Measurements from ENCODE around the gene DVL2. TPM values are rescaled to one million over a fixed set of nuclear protein-coding genes. Genes with fewer than 3 reads are reported as not detected.

Gene DVL2
- total RNA-seq, result 54.4 and 63.1 TPM in 2 replicates

GRCh38 chr17:7234083-7234951 is at the start of gene DVL2:
DVL2 (minus strand) TSS chr17:7234517; CDS start chr17:7234262, 255 bp downstream.

GRCh38 chr17:7281074-7281952 is 47.0 kb upstream of the DVL2 start, which contains the start of gene SLC2A4:
SLC2A4 (plus strand) TSS chr17:7281718; CDS start chr17:7281935, 217 bp downstream.

GRCh38 chr17:7262192-7262934 is 28.0 kb upstream of the DVL2 start, which contains the start of gene CLDN7:
CLDN7 (minus strand) TSS chr17:7262478; CDS start chr17:7262043, 435 bp downstream.

DNA sequence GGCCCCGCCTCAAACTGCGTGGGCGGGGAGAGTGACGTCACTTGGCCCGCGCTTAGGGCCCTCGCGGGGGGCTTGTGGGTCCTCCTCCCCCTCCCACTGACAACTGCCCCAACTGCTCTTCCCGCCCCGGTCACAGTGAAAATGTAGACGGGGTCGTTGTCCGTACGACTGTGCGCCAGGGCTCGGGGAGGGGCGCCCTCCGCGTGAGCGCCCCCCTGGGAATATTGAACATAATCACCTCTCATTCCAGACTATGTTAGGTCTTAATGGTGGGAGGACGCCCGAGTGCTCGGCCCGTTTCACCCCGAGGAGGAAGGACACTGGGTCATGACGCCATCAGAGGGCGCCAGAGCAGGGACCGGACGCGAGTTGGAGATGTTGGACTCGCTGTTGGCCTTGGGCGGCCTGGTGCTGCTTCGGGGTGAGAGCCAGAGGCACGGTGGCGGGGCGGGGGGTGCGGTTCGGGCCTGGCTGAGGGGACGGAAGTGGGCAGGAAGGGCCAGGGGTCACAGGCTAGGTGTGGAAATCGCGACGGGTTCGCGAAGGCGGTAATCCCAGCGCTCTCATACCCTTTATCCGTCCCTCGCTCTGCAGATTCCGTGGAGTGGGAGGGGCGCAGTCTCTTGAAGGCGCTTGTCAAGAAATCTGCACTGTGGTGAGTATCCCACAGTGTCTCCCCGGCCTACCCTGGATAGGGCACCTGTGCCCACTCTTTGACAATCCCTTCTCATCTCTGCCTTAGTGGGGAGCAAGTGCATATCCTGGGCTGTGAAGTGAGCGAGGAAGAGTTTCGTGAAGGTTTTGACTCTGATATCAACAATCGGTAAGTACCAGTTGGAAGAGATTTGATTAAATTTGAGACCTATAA is 18.1 kb upstream of the DVL2 start, which contains the start of gene ELP5:
TSS of gene ELP5 (plus strand) at position 40 of the 868 bp plus-strand sequence. CDS start at position 376, 336 bp downstream.

DNA sequence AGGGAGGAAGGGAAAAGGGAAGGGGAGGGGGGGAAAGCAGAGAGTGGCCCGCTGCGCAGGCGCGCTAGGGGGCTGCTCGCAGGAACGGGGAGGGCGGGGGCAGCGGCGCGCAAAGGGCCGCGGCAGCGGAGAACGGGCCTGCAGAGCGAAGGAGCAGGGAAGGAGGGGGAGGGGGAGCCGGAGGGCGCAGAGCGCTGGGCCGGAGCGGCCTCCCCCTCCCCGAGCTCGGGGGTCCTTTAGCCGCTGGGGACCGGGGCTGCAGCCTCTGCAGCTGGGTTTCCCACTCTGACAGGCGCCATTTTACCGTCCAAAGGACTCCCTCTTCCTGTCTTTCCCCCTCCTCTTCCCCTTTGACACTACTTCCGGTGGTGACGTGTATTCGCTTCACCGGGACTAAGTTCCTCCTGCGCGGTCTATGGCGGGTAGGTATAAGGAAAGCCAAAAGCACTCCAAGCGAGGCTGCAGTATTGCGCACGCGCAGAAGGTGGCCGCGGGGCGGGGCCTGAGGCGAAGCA is 17.4 kb upstream of the DVL2 start, which contains the start of gene CTDNEP1:
TSS of gene CTDNEP1 (minus strand) at position 74 of the 515 bp plus-strand sequence. CDS start 438 bp downstream, outside the sequence.

DNA sequence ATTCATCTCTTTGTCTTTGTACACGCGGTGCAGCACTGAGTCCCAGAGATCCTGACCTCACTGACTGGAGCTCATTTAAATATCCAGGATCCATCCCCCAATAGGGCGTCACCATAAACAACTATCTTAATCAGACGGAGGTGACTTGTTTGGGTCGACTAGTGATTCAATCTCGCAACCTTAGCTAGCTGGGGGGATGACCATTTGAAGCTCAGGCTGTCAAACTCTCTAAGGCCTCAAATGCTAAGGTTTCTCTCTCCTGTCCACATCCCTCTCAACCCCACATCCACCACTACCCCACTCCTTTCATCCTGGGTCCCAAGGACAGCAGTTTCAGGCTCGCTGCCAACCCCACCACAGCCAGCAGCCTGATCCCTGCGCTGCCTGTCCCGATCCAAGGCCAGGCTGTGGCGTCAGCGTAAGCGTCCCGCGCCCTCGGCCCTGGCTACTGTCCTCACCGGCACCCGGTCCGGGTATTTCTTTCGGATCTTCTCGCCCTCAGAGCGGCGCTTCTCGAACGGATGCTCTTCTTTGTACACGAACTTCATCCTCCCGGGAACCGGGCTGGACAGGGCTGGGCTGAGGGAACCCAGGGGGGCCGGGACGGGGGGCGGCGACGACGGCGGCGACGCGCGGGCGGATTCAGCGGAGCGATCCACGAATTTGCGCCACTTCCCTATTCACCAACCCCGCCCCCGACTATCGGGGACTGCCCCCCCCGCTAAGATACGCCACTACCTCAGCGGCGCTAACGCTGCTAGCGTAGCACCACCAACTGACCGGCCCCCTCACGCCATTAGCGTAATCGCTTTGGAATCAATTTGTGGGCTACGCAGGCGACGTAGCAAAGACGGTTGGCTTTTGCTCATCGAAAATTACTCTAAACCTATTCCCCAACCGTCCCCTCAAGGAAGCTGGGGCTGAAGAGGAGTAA is 7.7 kb upstream of the DVL2 start, which contains the start of gene GABARAP:
TSS of gene GABARAP (minus strand) at position 667 of the 934 bp plus-strand sequence. CDS start at position 548, 119 bp downstream.

GRCh38 chr17:7239091-7240027 is 5.0 kb upstream of the DVL2 start, which contains the start of gene PHF23:
PHF23 (minus strand) TSS chr17:7239457; CDS start chr17:7239279, 178 bp downstream.

DNA sequence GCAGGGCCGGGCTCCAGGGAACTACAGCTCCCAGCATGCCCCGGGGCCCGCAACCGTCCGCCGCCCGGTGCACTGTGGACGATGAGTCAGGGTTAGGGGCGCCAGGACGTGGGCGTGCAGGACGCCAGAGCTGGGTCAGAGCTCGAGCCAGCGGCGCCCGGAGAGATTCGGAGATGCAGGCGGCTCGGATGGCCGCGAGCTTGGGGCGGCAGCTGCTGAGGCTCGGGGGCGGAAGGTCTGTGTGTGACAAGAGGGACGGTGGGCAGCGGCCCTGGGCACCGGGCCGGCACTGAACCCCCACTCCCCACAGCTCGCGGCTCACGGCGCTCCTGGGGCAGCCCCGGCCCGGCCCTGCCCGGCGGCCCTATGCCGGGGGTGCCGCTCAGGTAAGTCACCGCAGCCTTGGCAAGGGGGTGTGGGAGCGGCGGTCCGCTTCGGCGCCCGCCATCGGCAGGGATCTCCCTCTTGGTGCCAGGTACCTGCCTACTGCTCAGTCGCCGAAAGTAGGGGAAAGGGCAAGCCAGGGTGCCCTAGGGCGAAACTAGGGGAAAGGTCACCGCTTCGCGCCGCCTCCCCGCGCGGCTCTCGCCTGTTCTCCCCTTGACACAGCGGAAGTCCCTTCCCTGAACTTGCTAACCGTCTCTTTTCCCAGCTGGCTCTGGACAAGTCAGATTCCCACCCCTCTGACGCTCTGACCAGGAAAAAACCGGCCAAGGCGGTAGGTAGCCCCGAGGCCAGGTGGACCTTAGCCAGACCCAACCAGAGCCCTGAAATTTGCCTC is 14.3 kb downstream of the DVL2 start, which contains the start of the genes ACADVL and DLG4:
TSS of gene ACADVL (plus strand) at position 127 of the 781 bp plus-strand sequence. CDS start at position 174, 47 bp downstream.
TSS of gene DLG4 (minus strand) at position 25 of the 781 bp plus-strand sequence.

DNA sequence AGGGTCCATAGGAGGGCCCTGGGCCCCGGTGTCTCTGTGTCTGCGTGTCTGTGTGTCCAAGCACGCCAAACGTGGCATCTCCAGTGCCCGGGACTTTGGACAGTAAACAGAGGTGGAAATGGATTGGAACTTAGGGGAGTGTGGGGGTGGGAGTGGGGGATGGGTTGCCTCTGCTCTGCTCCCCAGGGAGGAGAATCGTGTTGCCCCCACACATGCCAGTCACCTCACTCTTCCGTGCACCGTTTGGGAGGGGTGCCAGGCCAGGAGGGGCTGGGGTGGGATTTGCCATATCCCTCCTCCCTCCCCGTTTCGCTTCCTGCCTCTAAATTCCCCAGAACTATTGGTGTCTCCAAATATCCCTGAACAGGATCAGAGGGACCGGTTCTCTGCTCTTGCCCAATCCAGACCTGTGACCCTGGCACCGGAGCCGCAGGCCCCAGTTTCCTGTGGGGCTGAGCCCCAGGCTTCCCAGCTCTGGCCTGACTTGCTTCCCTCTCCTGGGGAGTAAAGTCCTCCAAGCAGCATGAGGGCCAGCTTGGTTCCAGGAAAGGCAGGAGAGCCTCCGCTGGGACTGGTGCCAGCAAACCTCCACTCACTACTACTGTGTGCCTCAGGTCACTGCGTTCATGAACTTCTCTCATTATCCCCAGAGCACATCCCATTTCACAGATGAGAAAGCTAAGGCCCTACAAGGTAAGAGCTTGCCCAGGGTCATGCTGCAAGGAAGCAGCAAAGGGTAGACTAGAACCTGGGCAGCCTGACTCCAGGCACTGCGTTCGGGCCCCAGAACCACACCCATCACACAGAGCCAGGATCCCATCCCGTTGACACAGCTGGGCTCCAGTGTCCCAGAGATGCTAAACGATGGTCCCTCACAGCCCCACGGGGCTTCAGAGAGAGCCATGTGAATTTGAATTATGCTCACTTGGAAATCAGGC is 54.7 kb downstream of the DVL2 start, which contains the start of gene ASGR1:
TSS of gene ASGR1 (minus strand) at position 54 of the 938 bp plus-strand sequence. CDS start 807 bp downstream, outside the sequence.

Small RNA genes lying within 50 kb of the gene (small RNA-seq; reads per million reads assigned to genes)
- gene AC120057.4 (not detected), gene MIR324 (388 reads per million, percentile 99 among the genes with 10 or more reads in this experiment), gene RF00019 (not detected)

Other genes with a start within 250 kb of the DVL2 start
- gene ALOX12, start 238.5 kb downstream of the DVL2 start, total RNA-seq, result 0.11 TPM in 1 of 2 replicates, not detected in the other
- gene RNASEK, start 221.9 kb downstream of the DVL2 start, total RNA-seq, result 72.4 and 73.5 TPM in 2 replicates
- 0.11 and 0.13 TPM in 2 replicates for gene BCL6B, start 211.5 kb downstream of the DVL2 start, total RNA-seq
- gene SLC16A13, start 198.5 kb downstream of the DVL2 start, total RNA-seq, result 0.22 and 0.52 TPM in 2 replicates
- gene SLC16A11, start 190.4 kb downstream of the DVL2 start, total RNA-seq, result 0.13 TPM in 1 of 2 replicates, not detected in the other
- gene CLEC10A, start 154.3 kb downstream of the DVL2 start, total RNA-seq, result not detected in 2 replicates
- not detected in 2 replicates for gene ASGR2, start 119.7 kb downstream of the DVL2 start, total RNA-seq
- gene ASGR1, start 55.1 kb downstream of the DVL2 start, total RNA-seq, result 0.65 and 0.76 TPM in 2 replicates
- 7.7 and 8.8 TPM in 2 replicates for gene DLG4, start 14.7 kb downstream of the DVL2 start, total RNA-seq
- gene ACADVL, start 14.6 kb downstream of the DVL2 start, total RNA-seq, result 205 and 214 TPM in 2 replicates
- gene PHF23, start 4.9 kb upstream of the DVL2 start, total RNA-seq, result 34.4 and 38.5 TPM in 2 replicates
- 315 and 440 TPM in 2 replicates for gene GABARAP, start 7.9 kb upstream of the DVL2 start, total RNA-seq
- gene CTDNEP1, start 17.2 kb upstream of the DVL2 start, total RNA-seq, result 30.1 and 39.5 TPM in 2 replicates
- 31.6 and 39.1 TPM in 2 replicates for gene ELP5, start 17.7 kb upstream of the DVL2 start, total RNA-seq
- gene CLDN7, start 28.0 kb upstream of the DVL2 start, total RNA-seq, result 2.4 and 2.7 TPM in 2 replicates
- gene SLC2A4, start 47.2 kb upstream of the DVL2 start, total RNA-seq, result 0.11 TPM in 1 of 2 replicates, not detected in the other
- gene YBX2, start 60.1 kb upstream of the DVL2 start, total RNA-seq, result 0.13 TPM in 1 of 2 replicates, not detected in the other
- 575 and 584 TPM in 2 replicates for gene EIF5A, start 73.1 kb upstream of the DVL2 start, total RNA-seq
- 38.2 and 42.2 TPM in 2 replicates for gene GPS2, start 80.8 kb upstream of the DVL2 start, total RNA-seq
- 7.7 and 13.2 TPM in 2 replicates for gene NEURL4, start 94.8 kb upstream of the DVL2 start, total RNA-seq
- 0.11 and 0.26 TPM in 2 replicates for gene ACAP1, start 102.0 kb upstream of the DVL2 start, total RNA-seq
- 8.9 and 11.2 TPM in 2 replicates for gene KCTD11, start 117.6 kb upstream of the DVL2 start, total RNA-seq
- gene TMEM95, start 120.6 kb upstream of the DVL2 start, total RNA-seq, result not detected in 2 replicates
- 4.1 and 4.6 TPM in 2 replicates for gene TNK1, start 146.6 kb upstream of the DVL2 start, total RNA-seq
- 19.6 and 21.7 TPM in 2 replicates for gene PLSCR3, start 160.0 kb upstream of the DVL2 start, total RNA-seq
- 30.4 and 56.3 TPM in 2 replicates for gene TMEM256, start 169.6 kb upstream of the DVL2 start, total RNA-seq
- gene NLGN2, start 173.3 kb upstream of the DVL2 start, total RNA-seq, result 6.9 and 8.6 TPM in 2 replicates
- not detected in 2 replicates for gene SPEM1, start 185.8 kb upstream of the DVL2 start, total RNA-seq
- gene SPEM2, start 191.1 kb upstream of the DVL2 start, total RNA-seq, result not detected in 2 replicates
- gene SPEM3, start 194.3 kb upstream of the DVL2 start, total RNA-seq, result not detected in 2 replicates
- 2.5 and 2.8 TPM in 2 replicates for gene TMEM102, start 200.9 kb upstream of the DVL2 start, total RNA-seq
- 0.76 and 0.91 TPM in 2 replicates for gene FGF11, start 205.0 kb upstream of the DVL2 start, total RNA-seq
- 5.2 and 5.4 TPM in 2 replicates for gene CHRNB1, start 210.5 kb upstream of the DVL2 start, total RNA-seq
- 40.2 and 41.4 TPM in 2 replicates for gene ZBTB4, start 245.1 kb upstream of the DVL2 start, total RNA-seq
- gene SLC35G6, start 246.9 kb upstream of the DVL2 start, total RNA-seq, result not detected in 2 replicates
- gene POLR2A, start 249.8 kb upstream of the DVL2 start, total RNA-seq, result 85.8 and 100.0 TPM in 2 replicates